AG09319 (cell line): ENCODE data around the gene PRR5L.

Experiments
- DNase-seq: peaks from one replicate; pipeline ENCODE4 v3.0.0-alpha.2; 2010; ENCODE audit warnings: low read depth; ENCODE audit errors: extremely low read depth
- CTCF ChIP-seq: IDR thresholded peaks from 2 replicates; pipeline ENCODE4 v1.5.1; 2011; ENCODE audit warnings: low read depth, mild to moderate bottlenecking, inconsistent platforms, low read length, moderate library complexity

PRR5L gene

GRCh38 chr11:36388951-36389350 is 92.9 kb downstream of the PRR5L start:
- DNase-seq: no peak

GRCh38 chr11:36389811-36390210 is 93.7 kb downstream of the PRR5L start:
- TF ChIP-seq CTCF: no peak
- no peak for DNase-seq

More at GRCh38 chr11:36388951-36389350, 92.9 kb downstream of the PRR5L start:
- no peak for TF ChIP-seq CTCF

- TF ChIP-seq CTCF: no peak
- DNase-seq: no peak
Measured at GRCh38 chr11:36390963-36391471, 94.9 kb downstream of the PRR5L start.

GRCh38 chr11:36392196-36392595 is 96.1 kb downstream of the PRR5L start:
- DNase-seq: no peak
- TF ChIP-seq CTCF: no peak

GRCh38 chr11:36394056-36394455 is 98.0 kb downstream of the PRR5L start:
- no peak for DNase-seq
- TF ChIP-seq CTCF: no peak

GRCh38 chr11:36394926-36395325 is 98.8 kb downstream of the PRR5L start:
- TF ChIP-seq CTCF: no peak

GRCh38 chr11:36395978-36396736 is 100.1 kb downstream of the PRR5L start:
- no peak for DNase-seq
- TF ChIP-seq CTCF: no peak

More at GRCh38 chr11:36394926-36395325, 98.8 kb downstream of the PRR5L start:
- DNase-seq: no peak
